Neuron (in vitro differentiated cells): ENCODE measurements around the gene YIF1A.
A peak's percentile ranks its signal among the peaks of the same experiment; 100 is the strongest.
"Not testable (repeated sequence)": the region's sequence is repeated elsewhere in the genome, so short reads cannot be mapped to it uniquely, and the experiment has no call there.

ENCODE experiments used
- H2AFZ ChIP-seq: one replicate; pipeline ENCODE4 v1.6.1; 2013; ENCODE audit warnings: low read depth, mild to moderate bottlenecking, inconsistent platforms, low read length, moderate library complexity
- H3K27me3 ChIP-seq: one replicate; pipeline ENCODE4 v1.6.1; 2013; ENCODE audit warnings: low read length; ENCODE audit not compliant: insufficient read depth
- H3K36me3 ChIP-seq: one replicate; pipeline ENCODE4 v1.6.1; 2013; ENCODE audit warnings: low read length; ENCODE audit not compliant: insufficient read depth
- H3K4me1 ChIP-seq: one replicate; pipeline ENCODE4 v1.6.1; 2013; ENCODE audit warnings: low read length; ENCODE audit not compliant: insufficient read depth
- H3K4me3 ChIP-seq: 2 replicates; pipeline ENCODE4 v1.5.1; 2013; ENCODE audit warnings: mild to moderate bottlenecking, low read length, moderate library complexity
- H3K9me3 ChIP-seq: one replicate; pipeline ENCODE4 v1.6.1; 2013; ENCODE audit warnings: low read length

Gene YIF1A

GRCh38 chr11:66320289-66320688 lies 31.3 kb upstream of the YIF1A start:
- H3K4me1 ChIP-seq: peaks cover 24% of the 10 kb centered on the region
- not testable (repeated sequence) for H3K27me3 ChIP-seq, H3K9me3 ChIP-seq, H3K36me3 ChIP-seq, H2AFZ ChIP-seq, H3K4me3 ChIP-seq

- Histone ChIP-seq H3K4me1 (peaks cover 20% of the 10 kb centered on the region), H3K4me3 (no peak overlapping the region), H2AFZ (no peak overlapping the region), H3K36me3 (no peaks in the 10 kb centered on the region), H3K9me3 (no peaks in the 10 kb centered on the region), H3K27me3 (no peaks in the 10 kb centered on the region)
These were observed 29.6 kb upstream of the YIF1A start for GRCh38 chr11:66318600-66318970.

- Histone ChIP-seq H3K4me3 (no peak overlapping the region), H3K9me3 (no peaks in the 10 kb centered on the region), H3K4me1 (peaks cover 23% of the 10 kb centered on the region), H2AFZ (no peak overlapping the region), H3K36me3 (no peaks in the 10 kb centered on the region), H3K27me3 (no peaks in the 10 kb centered on the region)
These were observed 29.0 kb upstream of the YIF1A start for GRCh38 chr11:66317723-66318599.

GRCh38 chr11:66317322-66317722 lies 28.4 kb upstream of the YIF1A start:
- H3K4me3 ChIP-seq: no peak overlapping the region
- no peak overlapping the region for H2AFZ ChIP-seq
- no peaks in the 10 kb centered on the region for H3K36me3 ChIP-seq
- no peaks in the 10 kb centered on the region for H3K27me3 ChIP-seq
- H3K9me3 ChIP-seq: no peaks in the 10 kb centered on the region
- peaks cover 23% of the 10 kb centered on the region for H3K4me1 ChIP-seq

GRCh38 chr11:66316849-66317251 lies 27.9 kb upstream of the YIF1A start, which contains the start of gene CD248:
Gene CD248, minus strand, starts transcription at chr11:66317044. Its CDS starts 17 bp downstream, at chr11:66317027.
- H3K36me3 ChIP-seq: no peaks in the 10 kb centered on the region
- no peaks in the 10 kb centered on the region for H3K27me3 ChIP-seq
- no peaks in the 10 kb centered on the region for H3K9me3 ChIP-seq
- no peak within 1 kb of the TSS for H2AFZ ChIP-seq
- no peak within 1 kb of the TSS for H3K4me3 ChIP-seq
- peaks cover 23% of the 10 kb centered on the region for H3K4me1 ChIP-seq

- no peaks in the 10 kb centered on the region for H3K27me3 ChIP-seq
- H2AFZ ChIP-seq: no peak overlapping the region
- H3K4me1 ChIP-seq: peaks cover 23% of the 10 kb centered on the region
- no peaks in the 10 kb centered on the region for H3K9me3 ChIP-seq
- H3K36me3 ChIP-seq: no peaks in the 10 kb centered on the region
- no peak overlapping the region for H3K4me3 ChIP-seq
These were observed 27.2 kb upstream of the YIF1A start for GRCh38 chr11:66315921-66316811.

GRCh38 chr11:66315498-66315885 lies 26.5 kb upstream of the YIF1A start:
- Histone ChIP-seq H3K27me3 (no peaks in the 10 kb centered on the region), H3K9me3 (no peaks in the 10 kb centered on the region), H3K4me1 (peaks cover 23% of the 10 kb centered on the region), H3K36me3 (no peaks in the 10 kb centered on the region), H2AFZ (no peak overlapping the region), H3K4me3 (no peak overlapping the region)

- H3K27me3 ChIP-seq: no peaks in the 10 kb centered on the region
- peaks cover 23% of the 10 kb centered on the region for H3K4me1 ChIP-seq
- no peak overlapping the region for H2AFZ ChIP-seq
- H3K4me3 ChIP-seq: no peak overlapping the region
- H3K9me3 ChIP-seq: no peaks in the 10 kb centered on the region
- no peaks in the 10 kb centered on the region for H3K36me3 ChIP-seq
These were observed 25.9 kb upstream of the YIF1A start for GRCh38 chr11:66314561-66315497.

GRCh38 chr11:66314186-66314501 lies 25.2 kb upstream of the YIF1A start:
- H3K36me3 ChIP-seq: no peaks in the 10 kb centered on the region
- no peaks in the 10 kb centered on the region for H3K27me3 ChIP-seq
- H2AFZ ChIP-seq: no peak overlapping the region
- H3K9me3 ChIP-seq: no peaks in the 10 kb centered on the region
- peaks cover 23% of the 10 kb centered on the region for H3K4me1 ChIP-seq
- no peak overlapping the region for H3K4me3 ChIP-seq

- Histone ChIP-seq H3K27me3 (no peaks in the 10 kb centered on the region), H3K4me1 (peaks cover 23% of the 10 kb centered on the region), H3K9me3 (no peaks in the 10 kb centered on the region), H3K36me3 (no peaks in the 10 kb centered on the region), H2AFZ (peak overlapping the region; percentile 43), H3K4me3 (peak overlapping the region; percentile 36)
These were observed 24.6 kb upstream of the YIF1A start for GRCh38 chr11:66313321-66314185.

GRCh38 chr11:66312549-66313320 lies 23.8 kb upstream of the YIF1A start:
- Histone ChIP-seq H2AFZ (peak overlapping the region; percentile 58), H3K4me3 (peak overlapping the region; percentile 50), H3K9me3 (no peaks in the 10 kb centered on the region), H3K36me3 (no peaks in the 10 kb centered on the region), H3K4me1 (peaks cover 15% of the 10 kb centered on the region), H3K27me3 (no peaks in the 10 kb centered on the region)
